ENCODE data around the gene SYNGR1.
"Not testable (repeated sequence)": the region's sequence is repeated elsewhere in the genome, so short reads cannot be mapped to it uniquely, and the experiment has no call there.

Gene SYNGR1

GRCh38 chr22:39352306-39352891 is 2.6 kb downstream of the SYNGR1 start:
- DNase-seq, result no peak

- no peak for DNase-seq
Measured at GRCh38 chr22:39353346-39353745, 3.6 kb downstream of the SYNGR1 start.

GRCh38 chr22:39355080-39355479 is 5.3 kb downstream of the SYNGR1 start:
- no peak for DNase-seq

- DNase-seq, result not testable (repeated sequence)
Measured at GRCh38 chr22:39355805-39356204, 6.0 kb downstream of the SYNGR1 start.

- no peak for DNase-seq
Measured at GRCh38 chr22:39356464-39356863, 6.7 kb downstream of the SYNGR1 start.

GRCh38 chr22:39357110-39358108 is 7.6 kb downstream of the SYNGR1 start:
- DNase-seq, result not testable (repeated sequence)

GRCh38 chr22:39358197-39358596 is 8.4 kb downstream of the SYNGR1 start:
- DNase-seq, result not testable (repeated sequence)

- DNase-seq, result no peak
Measured at GRCh38 chr22:39359659-39360195, 9.9 kb downstream of the SYNGR1 start.

GRCh38 chr22:39360242-39360641 is 10.5 kb downstream of the SYNGR1 start:
- no peak for DNase-seq

GRCh38 chr22:39360674-39361413 is 11.1 kb downstream of the SYNGR1 start:
- no peak for DNase-seq

- no peak for DNase-seq
Measured at GRCh38 chr22:39361496-39361895, 11.7 kb downstream of the SYNGR1 start.

- no peak for DNase-seq
Measured at GRCh38 chr22:39362271-39362670, 12.5 kb downstream of the SYNGR1 start.

GRCh38 chr22:39362932-39363331 is 13.1 kb downstream of the SYNGR1 start:
- DNase-seq, result no peak

GRCh38 chr22:39363751-39364515 is 14.1 kb downstream of the SYNGR1 start:
- no peak for DNase-seq

GRCh38 chr22:39364714-39365491 is 15.1 kb downstream of the SYNGR1 start:
- no peak for DNase-seq

- no peak for DNase-seq
Measured at GRCh38 chr22:39365492-39365780, 15.6 kb downstream of the SYNGR1 start.

- DNase-seq, result no peak
Measured at GRCh38 chr22:39367035-39367434, 17.2 kb downstream of the SYNGR1 start.

- DNase-seq, result no peak
Measured at GRCh38 chr22:39368461-39368911, 18.7 kb downstream of the SYNGR1 start.

GRCh38 chr22:39369186-39369585 is 19.4 kb downstream of the SYNGR1 start:
- no peak for DNase-seq

GRCh38 chr22:39369586-39369985 is 19.8 kb downstream of the SYNGR1 start:
- no peak for DNase-seq

GRCh38 chr22:39371732-39372131 is 21.9 kb downstream of the SYNGR1 start:
- DNase-seq, result no peak

GRCh38 chr22:39374191-39374590 is 24.4 kb downstream of the SYNGR1 start:
- DNase-seq, result no peak

Data from amniotic stem cell (primary cell).